ENCODE measurements around the gene SYT6.

SYT6 gene

DNA sequence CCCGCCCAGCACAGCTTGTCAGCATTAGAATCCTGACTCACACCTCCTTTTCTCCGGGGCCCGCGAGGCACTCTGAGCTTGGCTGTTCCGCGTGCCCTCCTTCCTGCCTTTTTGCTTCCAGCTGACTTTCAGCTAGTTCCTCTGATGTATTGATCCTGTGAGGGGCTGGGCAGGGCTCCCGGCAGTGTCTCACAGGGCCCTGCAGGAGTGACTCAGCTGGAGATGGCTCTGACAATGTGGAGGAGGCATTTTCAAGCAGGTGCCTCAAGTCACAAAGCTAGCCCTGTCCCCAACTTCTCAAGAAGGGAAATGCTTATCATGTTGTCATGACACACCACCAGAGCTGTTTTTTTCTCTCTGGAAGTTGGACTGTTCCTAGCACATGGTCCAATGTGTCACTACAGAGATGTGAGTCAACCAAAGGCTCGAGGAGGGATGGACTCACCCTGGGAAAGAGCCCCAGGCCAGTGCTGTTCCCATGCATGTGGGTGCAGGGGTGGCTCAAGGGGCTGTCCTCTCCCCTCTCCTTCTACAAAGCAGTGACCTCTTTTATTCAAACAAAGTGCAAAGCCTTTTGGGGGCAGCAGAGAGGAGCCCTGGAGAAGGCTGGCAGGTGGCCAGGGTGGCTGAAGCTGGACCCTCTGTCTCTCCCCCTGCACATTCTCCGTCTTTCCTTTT is 30.6 kb downstream of the SYT6 start:
- no peak for DNase-seq (ENCODE audit: low read depth in 2 of 3, low spot score in 2 of 3)

DNA sequence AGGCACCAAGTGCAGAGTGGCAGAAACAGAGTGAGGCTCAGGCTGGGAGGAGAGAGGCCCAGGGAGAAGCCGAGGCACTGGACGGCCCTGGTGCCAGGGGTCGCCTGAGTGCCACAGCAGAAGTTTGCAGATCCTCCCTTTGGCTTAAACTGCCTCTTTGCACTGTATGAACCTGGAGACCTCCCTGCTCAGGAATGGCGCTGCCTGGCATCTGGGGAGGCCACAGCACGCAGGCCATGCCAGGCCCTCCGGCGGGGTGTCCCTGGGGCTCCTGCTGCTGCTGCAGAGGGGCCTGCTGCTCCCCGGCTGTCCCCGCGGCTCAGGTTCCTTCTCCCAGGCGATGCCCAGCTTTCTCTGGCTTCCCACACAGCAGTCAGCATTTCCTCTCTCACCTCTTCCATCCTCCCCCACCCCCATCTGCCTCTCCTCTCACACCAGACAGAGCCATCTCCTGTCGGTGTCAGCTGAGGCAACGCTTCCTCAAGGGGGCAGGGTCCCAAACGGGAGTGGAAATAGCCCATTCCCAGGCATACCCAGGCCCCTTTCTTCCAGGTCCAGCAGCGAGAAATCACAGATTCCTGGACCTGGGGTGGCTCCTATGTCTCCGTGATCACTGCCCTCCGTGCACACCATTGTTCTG is 35.2 kb downstream of the SYT6 start:
- DNase-seq (ENCODE audit: low read depth in 2 of 3, low spot score in 2 of 3) = no peak

DNA sequence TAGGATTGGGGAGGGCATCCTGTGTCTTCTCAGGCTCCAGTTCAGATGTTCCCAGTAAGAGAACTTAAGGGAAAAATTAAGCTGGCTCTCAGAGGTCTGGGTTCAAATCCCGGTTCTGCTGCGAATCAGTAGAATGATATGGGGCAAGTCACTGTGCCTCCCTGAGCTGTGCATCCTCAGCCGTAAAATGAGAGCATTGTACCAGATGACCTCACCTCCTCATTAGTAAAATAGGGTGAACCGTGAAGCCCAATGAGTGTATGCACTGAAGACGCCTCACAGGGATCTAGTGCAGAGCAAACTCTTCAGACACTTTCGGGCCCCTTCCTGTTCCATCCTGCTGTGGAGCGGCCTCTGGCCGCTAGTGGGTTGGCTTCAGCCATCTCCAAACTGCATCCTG is 36.0 kb downstream of the SYT6 start:
- no peak for DNase-seq (ENCODE audit: low read depth in 2 of 3, low spot score in 2 of 3)

DNA sequence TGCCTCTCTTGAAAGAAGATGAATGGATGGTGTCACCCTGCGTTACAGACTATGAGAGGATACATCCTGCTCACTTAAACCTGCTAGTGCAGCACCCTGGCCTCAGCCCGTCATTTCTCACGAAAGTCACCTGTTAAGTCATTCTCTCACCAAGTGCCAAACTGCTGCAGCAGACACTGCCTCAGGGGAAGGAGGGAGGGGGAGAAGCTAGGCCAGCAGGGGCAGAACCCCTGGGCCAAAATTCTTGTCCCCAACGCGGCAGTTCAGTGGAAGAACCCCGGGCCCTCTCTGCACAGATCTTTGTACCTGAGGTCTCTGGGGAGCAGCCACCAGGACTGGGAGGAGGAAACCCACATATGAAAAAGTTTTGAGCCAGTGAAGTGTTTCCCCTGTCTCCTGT is 37.6 kb downstream of the SYT6 start:
- DNase-seq (ENCODE audit: low read depth in 2 of 3, low spot score in 2 of 3) = no peak

DNA sequence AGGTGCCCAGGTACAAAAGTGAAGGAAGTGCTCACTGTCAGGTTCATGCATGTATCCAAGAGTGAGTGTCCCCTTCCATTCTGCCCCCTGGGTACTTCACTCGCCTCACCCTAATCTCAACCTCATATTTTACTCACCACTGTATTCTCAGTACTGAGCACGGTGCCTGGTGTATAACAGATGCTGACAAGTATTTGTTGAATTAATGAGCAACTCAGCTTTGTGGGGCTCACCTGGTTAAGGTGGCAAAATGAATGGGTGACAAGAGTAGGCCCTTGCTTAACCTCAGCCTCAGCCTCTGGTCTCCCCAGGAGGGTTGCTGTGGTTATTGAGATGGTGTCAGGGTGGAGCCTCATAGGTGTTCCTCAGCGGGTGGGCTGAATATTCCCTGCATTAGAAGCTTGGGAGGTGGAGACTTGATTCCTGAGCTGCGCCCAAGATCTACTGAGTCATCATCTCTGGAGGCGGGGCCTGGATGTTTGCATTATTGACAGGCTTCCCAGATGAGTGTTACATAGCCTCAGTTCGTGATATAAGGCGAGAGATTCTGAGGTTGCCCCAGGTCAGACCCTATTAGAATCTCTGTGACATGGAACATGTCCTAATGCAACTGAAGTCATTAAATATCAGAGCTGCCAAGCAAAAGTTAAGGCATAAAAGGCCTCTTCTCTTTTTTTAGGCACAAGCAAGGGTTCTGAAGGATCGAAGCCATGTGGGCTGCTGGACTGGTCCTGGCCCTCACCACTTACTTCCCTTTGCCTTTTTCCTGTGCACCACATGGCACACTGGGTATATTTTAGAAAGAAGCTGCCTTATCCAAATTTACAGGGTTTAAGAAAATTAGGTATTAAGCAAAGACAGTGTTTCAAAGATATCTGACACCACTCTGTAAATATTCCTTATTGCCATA is 39.2 kb downstream of the SYT6 start:
- no peak for DNase-seq (ENCODE audit: low read depth in 2 of 3, low spot score in 2 of 3)

DNA sequence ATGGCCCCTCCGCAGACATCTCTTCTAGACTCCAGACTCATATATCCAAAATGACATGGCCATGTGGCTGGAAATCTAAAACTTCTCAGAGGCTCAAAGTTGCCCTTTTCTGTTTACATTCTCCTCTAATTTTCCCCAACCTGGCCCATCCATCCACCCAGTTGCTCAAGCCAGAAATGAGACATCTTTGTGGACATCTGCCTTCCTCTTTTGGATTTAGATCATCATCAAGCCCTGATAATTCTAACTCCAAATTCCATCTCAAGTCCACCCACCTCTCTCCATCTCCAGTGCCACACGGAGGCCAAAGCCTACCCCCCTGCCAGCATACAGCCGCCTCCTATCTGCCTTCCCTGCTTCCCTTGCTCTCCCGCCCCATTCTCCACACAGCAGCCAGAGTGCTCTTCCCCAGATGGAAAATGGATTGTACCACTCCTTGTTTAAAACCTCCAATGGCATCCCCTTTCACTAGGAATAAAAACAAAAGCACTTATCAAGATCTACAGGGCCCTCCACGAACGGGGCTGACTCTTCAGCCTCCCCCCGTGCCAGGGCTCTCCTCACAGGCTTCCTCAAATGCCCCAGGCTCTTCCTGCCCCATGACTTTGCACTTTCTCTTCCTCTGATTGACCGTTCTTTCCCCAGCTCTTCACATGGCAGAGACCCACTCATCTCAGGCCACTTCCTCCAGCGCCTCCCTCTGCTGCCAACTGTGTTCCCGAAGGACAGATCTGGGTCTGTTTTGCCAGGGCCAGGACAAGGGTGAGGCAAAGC is 40.1 kb downstream of the SYT6 start:
- no peak for DNase-seq (ENCODE audit: low read depth in 2 of 3, low spot score in 2 of 3)

DNA sequence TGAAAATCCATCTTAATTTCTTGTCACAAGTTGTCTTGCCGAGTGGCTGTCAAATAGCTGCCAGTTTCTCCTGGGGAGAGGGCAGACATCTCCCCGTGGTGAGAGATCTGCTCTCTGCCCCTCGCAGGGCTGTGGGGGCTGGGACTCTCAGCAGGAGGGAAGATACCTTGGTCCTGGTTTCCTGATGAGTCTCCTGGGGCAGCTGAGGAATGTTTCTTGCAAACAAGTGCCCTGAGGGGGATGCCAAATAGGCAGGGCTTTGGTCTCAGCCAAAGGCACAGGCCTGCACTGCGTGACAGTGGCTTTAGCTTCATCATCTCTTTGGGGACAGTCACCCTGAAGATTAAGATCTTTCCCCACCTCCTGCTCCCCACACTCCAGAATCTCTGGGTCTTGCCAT is 40.9 kb downstream of the SYT6 start:
- no peak for DNase-seq (ENCODE audit: low read depth in 2 of 3, low spot score in 2 of 3)

DNA sequence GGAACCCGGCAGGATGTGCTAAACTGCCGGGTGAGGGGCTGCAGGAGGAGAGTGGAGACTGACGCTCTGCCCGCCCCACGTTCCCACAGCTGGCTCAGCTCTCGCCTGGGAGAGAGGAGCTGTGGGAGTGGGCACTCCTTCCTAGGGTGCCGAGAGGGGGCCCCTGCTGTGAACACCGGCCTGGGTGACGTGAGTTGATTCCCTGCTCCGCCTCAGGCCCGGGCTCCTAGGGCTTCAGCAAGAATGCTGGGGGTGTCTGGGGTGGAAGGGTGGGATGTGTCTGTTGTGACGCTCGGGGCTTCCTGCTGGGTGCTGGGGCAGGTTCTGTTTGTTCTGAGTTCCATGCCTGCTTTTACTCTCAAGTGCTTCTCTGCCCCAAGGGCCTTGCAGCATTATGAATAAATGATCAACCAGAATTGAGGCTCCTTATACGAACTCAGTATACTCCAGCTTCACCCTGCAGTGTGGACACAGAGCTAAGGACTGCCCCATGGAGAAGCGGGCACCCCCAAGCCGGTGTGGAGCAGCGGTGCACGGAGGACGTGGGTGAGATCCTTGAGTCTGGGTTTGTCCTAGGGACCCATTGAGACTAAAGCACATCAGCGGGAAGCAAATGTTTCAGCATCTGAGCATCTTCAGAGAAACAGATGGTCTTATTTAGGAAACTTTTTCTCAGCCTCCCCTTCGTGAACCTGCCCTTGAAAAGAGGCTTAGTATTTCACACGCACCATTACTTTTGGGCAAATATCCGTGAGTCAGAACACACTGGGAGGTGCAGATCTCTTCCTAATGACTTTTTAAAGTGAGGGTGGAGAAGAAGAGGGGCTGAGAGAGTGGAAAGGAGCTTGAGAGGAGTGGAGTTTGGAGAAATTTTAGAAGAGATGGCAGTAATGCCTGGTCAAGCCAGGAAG is 41.7 kb downstream of the SYT6 start:
- no peak for DNase-seq (ENCODE audit: low read depth in 2 of 3, low spot score in 2 of 3)

DNA sequence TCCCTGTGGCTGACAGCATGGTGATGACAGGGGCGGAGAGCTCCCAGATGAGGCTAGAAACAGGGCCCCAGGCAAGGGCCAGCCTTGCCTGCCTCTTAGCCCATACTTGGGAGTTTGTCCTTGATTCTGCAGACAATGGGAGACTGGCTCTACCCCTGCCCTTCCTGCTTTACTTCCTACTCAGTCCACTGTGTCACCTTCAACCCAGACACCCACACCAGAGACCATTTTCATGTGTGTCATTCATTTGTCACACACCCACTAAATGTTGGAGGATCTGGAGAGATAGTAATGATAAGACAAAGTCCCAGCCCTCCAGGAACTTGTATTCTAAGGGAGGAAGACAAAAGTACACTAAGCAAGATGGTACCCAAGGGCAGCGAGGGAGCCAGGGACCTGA is 43.7 kb downstream of the SYT6 start:
- DNase-seq (ENCODE audit: low read depth in 2 of 3, low spot score in 2 of 3) = no peak

DNA sequence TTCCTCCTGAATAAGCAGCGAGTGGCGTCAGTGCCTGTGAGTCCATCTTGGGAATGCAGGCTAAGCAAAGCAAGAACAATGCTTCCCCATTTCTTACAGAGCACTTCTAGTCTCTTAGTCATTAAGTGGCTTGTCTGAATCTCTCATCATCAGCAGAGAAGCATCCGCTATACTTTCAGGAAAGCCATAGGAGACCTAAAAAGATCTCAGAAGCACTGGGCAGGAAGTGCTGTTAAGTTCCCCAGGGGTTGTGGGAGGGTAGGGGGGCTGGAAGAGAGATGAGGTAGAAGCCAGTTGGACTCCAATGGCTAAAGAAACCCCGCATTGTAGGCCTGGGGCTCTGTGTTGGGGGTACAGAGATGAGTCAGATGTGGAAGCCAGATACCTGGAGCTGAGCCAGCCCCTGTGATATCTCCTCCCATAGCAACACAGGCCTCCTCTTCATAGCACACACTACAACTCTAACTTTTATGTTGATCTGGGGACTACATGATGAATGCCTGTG is 44.9 kb downstream of the SYT6 start:
- DNase-seq (ENCODE audit: low read depth in 2 of 3, low spot score in 2 of 3) = no peak

DNA sequence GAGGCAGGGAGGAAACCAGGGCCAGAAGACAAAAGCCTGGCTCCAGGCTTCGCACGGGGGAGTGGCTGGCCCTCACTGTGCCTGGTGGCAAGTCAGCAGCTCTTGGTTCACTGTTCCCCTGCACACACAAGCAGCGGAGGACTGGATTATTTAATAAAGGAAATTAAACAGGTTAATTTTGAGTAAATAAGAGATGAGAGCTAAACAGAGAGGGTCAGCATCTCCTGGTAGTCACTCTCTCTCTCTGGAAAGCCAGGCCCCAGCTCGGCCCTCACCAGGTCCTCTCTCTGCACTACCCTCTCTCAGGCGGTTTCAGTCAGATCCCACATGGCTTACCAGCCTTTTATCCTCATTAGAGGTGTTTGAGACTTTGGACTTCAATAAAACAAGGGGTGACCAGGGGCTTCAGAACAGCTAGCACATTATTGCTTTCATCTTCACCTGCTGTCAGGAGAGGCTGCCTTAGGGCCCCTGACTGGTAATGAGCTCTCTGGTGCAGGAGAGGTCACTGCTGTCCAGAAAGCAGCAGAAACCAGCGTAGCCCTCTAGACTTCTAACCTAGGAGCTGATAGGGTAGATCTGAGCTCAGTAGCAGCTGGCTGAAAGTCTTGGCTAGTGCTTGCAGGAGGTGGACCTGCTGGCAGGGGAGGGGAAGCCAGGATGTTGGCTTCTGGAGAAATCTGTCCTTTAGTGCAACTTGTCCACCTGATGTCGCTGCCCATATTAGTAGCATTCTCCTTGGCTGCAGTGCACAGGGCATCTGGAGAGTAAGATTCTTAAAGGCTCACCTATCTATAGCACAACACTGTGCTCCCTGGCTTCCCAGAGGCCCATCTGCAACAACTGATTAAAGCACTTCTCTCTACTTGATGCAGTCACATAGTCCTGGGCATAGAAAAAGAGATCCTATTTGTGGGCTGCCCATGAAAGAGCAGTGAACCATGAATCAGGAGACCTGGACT is 45.9 kb downstream of the SYT6 start:
- DNase-seq (ENCODE audit: low read depth in 2 of 3, low spot score in 2 of 3) = no peak

DNA sequence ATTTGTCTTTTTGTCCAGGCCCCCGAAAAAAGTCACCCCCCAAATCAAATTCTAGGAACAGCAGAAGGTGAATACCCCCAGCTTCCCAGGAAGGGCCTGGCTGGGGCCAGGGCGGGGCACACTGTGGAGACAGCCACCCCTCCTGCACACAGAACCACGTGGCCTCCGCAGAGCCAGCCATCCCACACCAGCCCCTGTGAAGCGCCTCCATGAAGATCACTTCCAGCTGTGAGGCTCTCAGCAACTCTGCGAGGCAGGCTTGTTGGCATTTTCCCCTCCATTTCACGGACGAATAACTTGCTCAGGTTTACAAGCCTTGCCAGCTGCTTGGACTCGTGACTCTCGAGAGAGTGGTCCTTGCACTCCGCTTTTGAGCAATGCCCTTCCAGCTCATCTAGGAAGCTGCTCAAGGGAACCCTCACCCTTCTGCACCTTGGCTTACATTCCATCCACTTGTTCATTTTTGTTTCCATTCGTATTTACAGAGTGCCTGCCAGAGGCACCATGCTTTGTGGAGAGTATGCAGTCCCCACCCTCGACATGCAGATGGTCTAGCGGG is 48.2 kb downstream of the SYT6 start:
- DNase-seq (ENCODE audit: low read depth in 2 of 3, low spot score in 2 of 3) = no peak

DNA sequence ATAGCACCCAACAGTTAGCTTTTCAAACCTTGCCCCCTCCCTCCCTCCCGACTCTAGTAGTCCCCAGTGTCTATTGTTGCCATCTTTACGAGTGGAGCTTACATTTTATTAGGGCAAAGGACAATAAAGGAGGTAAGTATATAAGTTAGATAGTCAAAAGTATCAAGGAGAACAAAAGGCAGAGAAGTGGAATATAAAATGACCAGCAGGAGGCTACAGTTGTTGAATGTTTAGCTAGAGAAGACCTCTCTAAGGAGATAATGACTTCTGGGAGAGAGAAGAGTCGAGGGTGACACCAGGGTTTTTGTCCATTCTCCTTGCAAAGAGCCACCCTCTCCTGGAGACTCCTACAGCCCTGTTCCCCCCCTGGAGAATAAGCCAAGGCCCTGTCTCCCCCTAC is 48.7 kb downstream of the SYT6 start:
- DNase-seq (ENCODE audit: low read depth in 2 of 3, low spot score in 2 of 3) = no peak

DNA sequence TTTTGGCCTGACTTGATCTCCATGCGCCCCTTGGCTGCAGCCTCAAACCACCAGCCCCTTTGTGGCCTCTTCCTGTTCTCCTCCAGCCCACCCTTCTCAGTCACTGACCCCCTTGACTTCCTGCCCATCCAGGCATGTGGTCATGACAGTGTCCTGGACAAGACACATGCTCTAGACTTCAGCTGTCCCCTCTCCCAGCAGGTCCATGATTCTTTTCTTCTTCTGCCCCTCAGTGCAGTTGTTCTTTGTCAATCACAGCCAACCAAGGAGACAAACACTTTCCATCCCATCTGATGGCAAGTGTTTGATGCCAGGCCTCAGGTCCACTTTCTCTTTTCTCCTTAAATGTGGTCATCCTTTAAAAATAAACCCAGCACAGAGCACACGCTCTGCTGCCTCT is 49.7 kb downstream of the SYT6 start:
- no peak for DNase-seq (ENCODE audit: low read depth in 2 of 3, low spot score in 2 of 3)

DNA sequence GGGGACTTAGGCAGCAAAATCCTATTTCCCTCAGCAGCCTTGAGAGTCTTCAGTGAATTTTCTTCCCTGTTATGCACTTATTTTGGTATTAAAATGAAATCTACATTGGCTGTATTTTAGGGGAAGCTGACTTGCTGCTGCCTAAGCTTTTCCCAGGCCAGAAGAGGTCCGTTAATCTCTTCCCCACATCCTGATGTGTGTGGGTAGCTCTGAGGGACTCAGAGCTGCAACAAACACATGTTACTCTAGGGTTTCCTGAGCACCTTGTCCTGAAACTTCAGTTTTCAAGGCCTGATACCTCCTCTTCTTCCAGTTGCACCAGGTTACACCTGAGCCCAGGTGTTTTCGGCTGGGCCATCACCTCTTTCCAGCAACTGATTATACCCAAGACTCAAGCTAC is 51.5 kb downstream of the SYT6 start:
- no peak for DNase-seq (ENCODE audit: low read depth in 2 of 3, low spot score in 2 of 3)

DNA sequence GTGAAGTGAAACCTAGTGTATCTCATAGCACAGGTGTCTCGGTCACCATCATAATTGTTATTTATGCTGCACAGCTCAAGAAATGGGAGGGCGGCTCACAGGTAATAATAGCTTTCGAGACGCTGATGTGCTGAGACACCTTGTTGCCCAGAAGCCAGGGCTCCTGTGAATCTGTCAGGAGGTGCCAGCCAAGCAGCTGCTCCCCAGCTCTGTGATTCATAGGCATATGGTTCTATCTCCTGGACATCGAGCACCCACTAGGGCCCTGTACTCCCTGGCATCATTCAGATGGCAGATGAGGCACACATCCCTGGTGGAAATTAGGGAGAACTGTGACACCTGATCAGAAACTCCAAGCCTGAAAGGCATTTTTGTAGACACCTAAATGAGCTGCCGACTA is 53.5 kb downstream of the SYT6 start:
- DNase-seq (ENCODE audit: low read depth in 2 of 3, low spot score in 2 of 3) = no peak

DNA sequence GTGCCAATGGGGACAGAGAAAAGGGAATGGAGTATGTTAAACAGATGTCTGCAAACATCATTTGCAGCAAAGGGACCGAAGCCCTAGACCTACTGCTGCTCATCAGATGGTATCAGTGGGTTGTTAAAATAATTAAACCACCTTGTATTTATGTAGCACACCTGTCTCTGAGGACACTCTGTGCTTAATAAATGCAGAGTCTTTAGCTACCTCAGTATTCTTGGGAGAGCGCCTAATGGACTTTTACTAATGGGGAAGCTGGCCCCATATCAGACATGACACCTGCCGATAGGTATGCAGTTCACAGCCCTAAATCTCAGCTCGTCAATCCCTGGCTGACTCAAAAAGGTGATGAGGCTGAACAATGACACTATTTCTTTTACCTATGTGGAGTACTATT is 54.4 kb downstream of the SYT6 start:
- DNase-seq (ENCODE audit: low read depth in 2 of 3, low spot score in 2 of 3) = no peak

DNA sequence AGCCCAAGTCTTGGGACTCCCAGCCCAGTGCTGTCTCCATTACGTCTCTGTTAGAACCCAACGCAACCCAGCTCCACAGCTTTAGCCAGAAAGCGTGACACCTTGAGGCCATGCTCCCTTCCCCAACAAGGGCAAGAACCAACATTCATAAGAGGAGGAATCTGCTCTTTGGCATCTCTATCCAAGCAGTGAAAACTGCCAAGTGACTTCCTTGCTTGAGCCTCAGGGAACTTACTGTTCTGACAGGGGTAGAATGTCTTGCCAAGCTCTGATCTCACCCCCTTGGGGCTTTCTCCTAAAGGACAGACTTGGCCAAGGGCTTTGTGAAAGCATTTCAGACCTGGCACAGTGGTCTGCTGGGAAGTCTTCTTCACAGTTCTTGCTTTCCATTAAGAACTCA is 56.6 kb downstream of the SYT6 start:
- DNase-seq (ENCODE audit: low read depth in 2 of 3, low spot score in 2 of 3) = no peak

DNA sequence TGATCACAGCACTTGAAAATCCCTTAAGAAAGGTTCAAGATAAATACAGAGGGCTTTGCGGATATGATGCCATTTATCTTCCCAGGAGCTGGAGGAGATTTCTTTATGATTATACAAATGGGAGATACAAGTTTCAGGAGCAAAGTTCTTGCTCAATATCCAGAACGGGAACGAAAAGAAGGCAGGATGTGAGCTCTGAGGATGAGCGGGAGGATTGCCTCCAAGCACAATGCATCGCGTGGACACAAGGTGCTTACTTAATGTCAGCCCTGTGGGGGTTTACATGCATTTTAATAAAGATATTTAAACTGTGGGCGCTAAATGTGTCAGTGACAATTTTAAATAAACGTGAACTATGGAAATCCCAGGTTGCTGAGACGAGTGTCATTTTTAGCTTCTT is 59.0 kb downstream of the SYT6 start:
- no peak for DNase-seq (ENCODE audit: low read depth in 2 of 3, low spot score in 2 of 3)
